NCI-H774 (cell line): ENCODE measurements around the gene MFSD6L.
"Not testable (repeated sequence)": the region's sequence is repeated elsewhere in the genome, so short reads cannot be mapped to it uniquely, and the experiment has no call there.

Experiments used
- DNase-seq: peaks from one replicate; lab custom pipeline; 2025; lab: John Stamatoyannopoulos, UW

MFSD6L gene

GRCh38 chr17:8825802-8826201, 26.6 kb upstream of the MFSD6L start:
- no peak for DNase-seq

GRCh38 chr17:8823279-8823678, 24.1 kb upstream of the MFSD6L start:
- no peak for DNase-seq

- DNase-seq, result no peak
Measured at GRCh38 chr17:8822401-8823035, 23.4 kb upstream of the MFSD6L start.

GRCh38 chr17:8821446-8822105, 22.4 kb upstream of the MFSD6L start:
- no peak for DNase-seq

- DNase-seq, result no peak
Measured at GRCh38 chr17:8820311-8821010, 21.3 kb upstream of the MFSD6L start.

GRCh38 chr17:8818654-8819330, 19.6 kb upstream of the MFSD6L start:
- no peak for DNase-seq

GRCh38 chr17:8818047-8818446, 18.9 kb upstream of the MFSD6L start:
- no peak for DNase-seq

- no peak for DNase-seq
Measured at GRCh38 chr17:8806926-8807550, 7.9 kb upstream of the MFSD6L start.

- no peak for DNase-seq
Measured at GRCh38 chr17:8806253-8806925, 7.2 kb upstream of the MFSD6L start.

- DNase-seq, result not testable (repeated sequence)
Measured at GRCh38 chr17:8805396-8805795, 6.2 kb upstream of the MFSD6L start.

GRCh38 chr17:8803531-8804420, 4.6 kb upstream of the MFSD6L start:
- no peak for DNase-seq

- no peak for DNase-seq
Measured at GRCh38 chr17:8801135-8801840, 2.1 kb upstream of the MFSD6L start.

GRCh38 chr17:8800656-8801055, 1.5 kb upstream of the MFSD6L start:
- no peak for DNase-seq

GRCh38 chr17:8799570-8800212, 526 bp upstream of the MFSD6L start:
- no peak for DNase-seq

- no peak for DNase-seq
Measured at GRCh38 chr17:8798176-8798845, 854 bp downstream of the MFSD6L start.

- no peak for DNase-seq
Measured at GRCh38 chr17:8797621-8798175, 1.5 kb downstream of the MFSD6L start.

- no peak for DNase-seq
Measured at GRCh38 chr17:8794636-8795035, 4.5 kb downstream of the MFSD6L start.

GRCh38 chr17:8793649-8794048, 5.5 kb downstream of the MFSD6L start:
- DNase-seq, result no peak

GRCh38 chr17:8792646-8793045, 6.5 kb downstream of the MFSD6L start:
- DNase-seq, result no peak
